Breast epithelium (tissue), 4 donors: ENCODE measurements around the gene SLC46A2. TPM values are rescaled to one million over a fixed set of nuclear protein-coding genes. Genes with fewer than 3 reads are reported as not detected.

Source experiments
- DNase-seq, 2 donors: peaks; one replicate each; pipeline ENCODE4 v3.0.0-alpha.2; 2019; ENCODE audit warnings: low spot score in 2 of 2
- H3K27ac ChIP-seq, 2 donors: fragments of 200-600 bp; sonication (generic) in 1 of 2; one replicate each; pipeline ENCODE4 v1.5.1; 2016 to 2019; ENCODE audit warnings: mild to moderate bottlenecking in 1 of 2
- H3K27me3 ChIP-seq, 2 donors: fragments of 200-600 bp; sonication (generic) in 1 of 2; one replicate each; pipeline versions ENCODE4 v1.5.1 to v1.6.0; 2017 to 2019; ENCODE audit warnings: control low read depth in 1 of 2, mild to moderate bottlenecking in 1 of 2
- H3K36me3 ChIP-seq: fragments of 200-600 bp; one replicate; pipeline ENCODE4 v1.5.1; 2019
- H3K4me1 ChIP-seq, 2 donors: fragments of 200-600 bp; sonication (generic); one replicate each; pipeline ENCODE4 v1.5.1; 2016 to 2019; ENCODE audit warnings: control low read depth in 1 of 2
- H3K4me3 ChIP-seq, 3 donors: fragments of 200-600 bp; sonication (generic); 1 replicate in 2 of 3; 2 replicates in 1 of 3; pipeline ENCODE4 v1.5.1; 2016 to 2019; ENCODE audit warnings: mild to moderate bottlenecking in 3 of 3, moderate library complexity in 2 of 3
- H3K9me3 ChIP-seq, 2 donors: fragments of 200-600 bp; sonication (generic) in 1 of 2; one replicate each; pipeline ENCODE4 v1.5.1; 2016 to 2019; ENCODE audit warnings: control low read depth in 1 of 2
- CTCF ChIP-seq, 3 donors: fragments of 450-650 bp; IDR thresholded peaks; one replicate each; pipeline ENCODE4 v1.5.1; 2016 to 2017; ENCODE audit warnings: antibody characterized with exemption in 3 of 3, mild to moderate bottlenecking in 3 of 3, moderate library complexity in 3 of 3
- POLR2A ChIP-seq: fragments of 450-650 bp; IDR thresholded peaks from one replicate; pipeline ENCODE4 v1.6.1; 2016; ENCODE audit warnings: antibody characterized with exemption, mild to moderate bottlenecking, moderate library complexity
- POLR2AphosphoS5 ChIP-seq, 3 donors: sonication (generic); formaldehyde crosslinking; IDR thresholded peaks; one replicate each; pipeline ENCODE4 v1.6.1; 2017; ENCODE audit warnings: antibody characterized with exemption in 3 of 3
- intact Hi-C: fragments of 100-400 bp; cut with DNase I; formaldehyde crosslinking; loops from one replicate; pipeline ENCODE4 v1.15.1; 2023; ENCODE audit warnings: low total_unique reads
- total RNA-seq, 3 donors: library from RNA; depleted of rRNA; stranded (reverse); fragments of >200 nt; gene quantifications; one replicate each; pipeline ENCODE4 v1.1.0, GENCODE V29; 2016

The SLC46A2 gene, protein sequence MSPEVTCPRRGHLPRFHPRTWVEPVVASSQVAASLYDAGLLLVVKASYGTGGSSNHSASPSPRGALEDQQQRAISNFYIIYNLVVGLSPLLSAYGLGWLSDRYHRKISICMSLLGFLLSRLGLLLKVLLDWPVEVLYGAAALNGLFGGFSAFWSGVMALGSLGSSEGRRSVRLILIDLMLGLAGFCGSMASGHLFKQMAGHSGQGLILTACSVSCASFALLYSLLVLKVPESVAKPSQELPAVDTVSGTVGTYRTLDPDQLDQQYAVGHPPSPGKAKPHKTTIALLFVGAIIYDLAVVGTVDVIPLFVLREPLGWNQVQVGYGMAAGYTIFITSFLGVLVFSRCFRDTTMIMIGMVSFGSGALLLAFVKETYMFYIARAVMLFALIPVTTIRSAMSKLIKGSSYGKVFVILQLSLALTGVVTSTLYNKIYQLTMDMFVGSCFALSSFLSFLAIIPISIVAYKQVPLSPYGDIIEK
- total RNA-seq: under 1 TPM in 2 of 3 donors, not detected in 1; 0.16 to 0.66 TPM

DNA sequence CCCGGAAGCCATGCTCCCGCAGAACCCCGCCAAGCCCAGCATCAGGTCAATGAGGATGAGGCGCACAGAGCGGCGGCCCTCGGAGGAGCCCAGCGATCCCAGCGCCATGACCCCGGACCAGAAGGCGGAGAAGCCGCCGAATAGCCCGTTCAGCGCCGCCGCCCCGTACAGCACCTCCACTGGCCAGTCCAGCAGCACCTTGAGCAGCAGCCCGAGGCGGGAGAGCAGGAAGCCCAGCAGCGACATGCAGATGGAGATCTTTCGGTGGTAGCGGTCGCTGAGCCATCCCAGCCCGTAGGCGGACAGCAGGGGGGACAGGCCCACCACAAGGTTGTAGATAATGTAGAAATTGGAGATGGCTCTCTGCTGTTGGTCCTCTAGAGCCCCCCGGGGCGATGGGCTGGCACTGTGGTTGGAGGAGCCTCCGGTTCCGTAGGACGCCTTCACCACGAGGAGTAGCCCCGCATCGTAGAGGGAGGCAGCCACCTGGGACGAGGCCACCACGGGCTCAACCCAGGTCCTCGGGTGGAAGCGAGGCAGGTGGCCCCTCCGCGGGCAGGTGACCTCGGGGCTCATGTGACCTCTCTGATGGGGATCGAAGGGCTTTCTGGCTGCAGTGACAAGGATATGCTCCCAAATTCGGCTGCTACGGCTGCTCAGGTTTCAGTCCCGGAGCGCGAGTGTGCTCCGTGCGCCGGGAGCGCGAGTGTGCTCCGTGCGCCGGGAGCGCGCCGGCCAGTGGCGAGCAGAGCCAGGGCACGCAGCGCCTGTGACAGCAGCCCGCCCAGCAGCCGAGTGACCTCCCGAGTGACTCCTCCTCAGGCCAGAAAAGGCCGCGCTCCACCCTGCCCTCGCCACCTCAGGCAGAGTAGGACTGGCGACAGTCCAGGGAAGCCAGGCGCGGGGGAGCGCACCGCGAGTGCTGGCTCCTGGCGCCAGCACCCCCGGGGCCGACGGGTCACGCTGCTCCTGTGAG lies at the start of gene SLC46A2:
Gene SLC46A2, minus strand, starts transcription at position 771 of the 976 bp plus-strand sequence. Its CDS starts 195 bp downstream, at position 576.
- Histone ChIP-seq H3K9me3 (no peaks in the 10 kb centered on the region), H3K36me3 (no peaks in the 10 kb centered on the region), H3K27me3 (peaks cover 0 to 8% of the 10 kb centered on the region in 2 donors), H3K4me1 (no peaks in the 10 kb centered on the region), H3K27ac (no peak within 1 kb of the TSS), H3K4me3 (peak within 1 kb of the TSS; percentile 31 to 64 (median 47))
- no peak for DNase-seq
- intact Hi-C loops: no loop called here
- TF ChIP-seq CTCF (IDR thresholded peaks at IDR 0.05) (no peak), POLR2A (no peak), POLR2AphosphoS5 (IDR thresholded peaks at IDR 0.05) (no peak)

GRCh38 chr9:112939418-112939817 lies 48.7 kb upstream of the SLC46A2 start:
- no peak for TF ChIP-seq CTCF (IDR thresholded peaks at IDR 0.05)
- TF ChIP-seq POLR2A: no peak
- no peak for TF ChIP-seq POLR2AphosphoS5 (IDR thresholded peaks at IDR 0.05)
- no peaks in the 10 kb centered on the region for H3K36me3 ChIP-seq
- intact Hi-C loops: no loop called here

DNA sequence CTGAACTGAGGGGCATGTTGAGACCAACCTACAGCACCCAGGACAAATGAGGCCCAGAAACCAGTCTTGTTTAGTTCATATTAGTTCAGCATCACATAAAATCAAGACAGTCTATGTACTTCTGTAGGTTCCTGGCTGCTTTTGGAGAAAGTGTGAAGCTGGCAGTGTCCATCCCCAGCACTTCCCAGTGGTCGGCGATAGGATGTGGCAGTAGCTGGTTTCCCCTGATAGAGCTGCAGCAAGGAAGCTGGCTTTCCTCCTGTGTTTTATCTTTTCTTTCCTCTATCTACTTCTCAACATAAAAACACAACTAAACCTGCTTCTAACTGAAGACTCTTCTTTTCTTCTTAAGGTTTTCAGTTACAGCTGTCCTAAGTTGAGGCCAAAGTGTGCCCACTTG lies 43.0 kb upstream of the SLC46A2 start:
- H3K27ac ChIP-seq: no peak overlapping the region
- no peaks in the 10 kb centered on the region for H3K27me3 ChIP-seq
- H3K4me3 ChIP-seq: no peak overlapping the region
- H3K36me3 ChIP-seq: no peaks in the 10 kb centered on the region
- no peaks in the 10 kb centered on the region for H3K9me3 ChIP-seq
- intact Hi-C loops: no loop called here
- DNase-seq: no peak
- TF ChIP-seq POLR2AphosphoS5 (IDR thresholded peaks at IDR 0.05) (no peak), POLR2A (no peak), CTCF (IDR thresholded peaks at IDR 0.05) (no peak)
- no peaks in the 10 kb centered on the region for H3K4me1 ChIP-seq

More at GRCh38 chr9:112939418-112939817, 48.7 kb upstream of the SLC46A2 start:
- H3K4me3 ChIP-seq: no peak overlapping the region
- peaks cover 0 to under 1% of the 10 kb centered on the region in 2 donors for H3K9me3 ChIP-seq
- H3K27ac ChIP-seq: no peak overlapping the region
- DNase-seq: no peak
- H3K27me3 ChIP-seq: no peaks in the 10 kb centered on the region
- H3K4me1 ChIP-seq: no peaks in the 10 kb centered on the region

DNA sequence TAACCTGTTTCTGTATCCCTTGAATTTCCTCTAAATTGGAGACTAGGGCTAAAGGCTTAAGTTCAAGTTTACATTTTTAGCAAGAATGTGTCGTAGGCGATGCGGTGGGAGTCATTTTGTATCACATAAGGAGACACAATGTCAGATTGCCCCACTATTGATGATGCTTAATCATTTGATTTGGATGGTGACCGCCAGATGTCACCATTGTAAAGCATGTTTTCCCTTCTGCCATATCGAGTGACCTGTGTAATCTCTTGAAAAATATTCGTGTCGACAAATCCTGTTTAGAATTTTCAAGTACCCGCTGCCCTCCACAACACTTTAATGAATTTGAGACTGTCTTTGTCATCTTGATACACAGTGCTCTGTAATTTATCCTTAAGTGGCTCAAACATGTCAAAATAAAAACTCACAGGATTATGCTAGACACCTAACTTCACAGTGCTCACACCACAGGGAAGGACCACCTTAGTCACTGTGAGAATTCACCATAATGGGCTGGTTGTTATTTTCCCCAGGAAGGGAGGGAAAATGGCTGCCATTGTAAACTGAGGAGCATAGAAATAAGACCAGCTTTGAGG lies 34.5 kb upstream of the SLC46A2 start:
- Histone ChIP-seq H3K36me3 (no peaks in the 10 kb centered on the region), H3K9me3 (no peaks in the 10 kb centered on the region)

More for the DNA sequence above, 34.5 kb upstream of the SLC46A2 start:
- intact Hi-C loops: no loop called here
- no peaks in the 10 kb centered on the region for H3K4me1 ChIP-seq
- H3K27ac ChIP-seq: no peak overlapping the region
- H3K27me3 ChIP-seq: no peaks in the 10 kb centered on the region
- TF ChIP-seq CTCF (IDR thresholded peaks at IDR 0.05): peak in 2 of 3 donors; percentile 26 to 30
- TF ChIP-seq POLR2AphosphoS5 (IDR thresholded peaks at IDR 0.05): no peak
- no peak overlapping the region for H3K4me3 ChIP-seq
- DNase-seq: no peak
